GM18519 (cell line): ENCODE data around the gene CAMK4.
"Not testable (repeated sequence)": the region's sequence is repeated elsewhere in the genome, so short reads cannot be mapped to it uniquely, and the experiment has no call there.

Experiments
- ATAC-seq: cut with Tn5 transposase; IDR thresholded peaks from one replicate; pipeline ENCODE4 v1.9.1; 2021; ENCODE audit warnings: mild to moderate bottlenecking, moderate library complexity; ENCODE audit not compliant: unreplicated experiment, low FRiP score

The CAMK4 gene

DNA sequence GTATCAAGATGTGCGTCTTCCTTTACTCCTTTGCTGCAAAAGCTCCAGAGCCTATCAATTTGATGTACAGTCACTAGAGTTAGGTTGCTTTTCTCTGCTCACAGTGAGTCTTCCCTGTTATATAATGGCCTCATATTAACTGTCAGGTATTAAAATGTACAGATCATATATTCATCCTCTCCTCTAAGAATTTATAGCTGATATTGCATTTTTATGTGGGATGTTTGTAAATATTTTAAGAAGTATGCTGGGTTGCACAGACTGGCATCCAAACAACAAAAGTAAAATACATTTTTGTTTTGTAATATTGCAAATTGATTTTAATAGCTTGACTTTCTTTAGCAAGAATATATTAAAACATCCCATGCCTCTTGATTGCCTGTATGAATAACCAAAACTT, 148.6 kb downstream of the CAMK4 start:
- no peak for ATAC-seq

GRCh38 chr5:111374380-111374779, 150.2 kb downstream of the CAMK4 start:
- no peak for ATAC-seq

DNA sequence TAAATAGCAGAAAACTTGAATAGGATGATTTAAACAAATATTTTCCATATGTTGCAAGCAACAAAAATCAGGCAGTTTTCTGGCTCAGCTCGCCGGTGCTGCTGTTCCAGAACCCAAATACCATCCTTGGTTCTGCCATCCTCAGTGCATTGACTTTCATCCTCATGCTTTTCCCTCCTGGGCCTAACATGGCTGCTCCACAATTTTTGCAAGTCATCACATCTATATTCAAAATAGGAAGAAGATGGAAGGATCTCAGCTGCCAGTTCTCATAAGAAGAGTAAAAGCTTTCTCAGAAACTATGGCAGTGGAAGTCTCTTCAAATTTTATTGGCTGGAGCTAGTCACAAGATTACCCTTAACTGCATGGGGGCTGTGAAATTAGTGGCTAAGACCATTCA, 151.5 kb downstream of the CAMK4 start:
- ATAC-seq = no peak

DNA sequence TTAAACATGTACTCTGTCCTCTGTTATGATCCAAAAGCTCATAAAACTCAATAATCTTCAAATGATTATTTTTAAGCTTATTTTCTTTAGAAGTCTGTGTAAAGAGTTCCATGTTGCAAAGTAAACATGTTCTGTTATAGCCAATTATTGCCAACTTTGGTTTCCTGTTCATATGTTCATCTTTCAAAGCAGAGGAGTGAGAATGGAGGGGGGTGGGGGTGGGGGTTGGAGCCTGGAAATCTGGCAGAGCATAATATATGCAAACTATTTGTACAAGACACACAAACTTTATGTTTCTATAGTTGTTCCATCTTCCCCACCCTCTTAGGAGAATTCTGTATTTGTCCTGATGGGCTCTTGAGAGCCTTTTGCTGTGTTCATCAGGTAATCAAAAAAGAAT, 153.1 kb downstream of the CAMK4 start:
- no peak for ATAC-seq

- no peak for ATAC-seq
Observed at GRCh38 chr5:111379391-111379816, 155.2 kb downstream of the CAMK4 start.

DNA sequence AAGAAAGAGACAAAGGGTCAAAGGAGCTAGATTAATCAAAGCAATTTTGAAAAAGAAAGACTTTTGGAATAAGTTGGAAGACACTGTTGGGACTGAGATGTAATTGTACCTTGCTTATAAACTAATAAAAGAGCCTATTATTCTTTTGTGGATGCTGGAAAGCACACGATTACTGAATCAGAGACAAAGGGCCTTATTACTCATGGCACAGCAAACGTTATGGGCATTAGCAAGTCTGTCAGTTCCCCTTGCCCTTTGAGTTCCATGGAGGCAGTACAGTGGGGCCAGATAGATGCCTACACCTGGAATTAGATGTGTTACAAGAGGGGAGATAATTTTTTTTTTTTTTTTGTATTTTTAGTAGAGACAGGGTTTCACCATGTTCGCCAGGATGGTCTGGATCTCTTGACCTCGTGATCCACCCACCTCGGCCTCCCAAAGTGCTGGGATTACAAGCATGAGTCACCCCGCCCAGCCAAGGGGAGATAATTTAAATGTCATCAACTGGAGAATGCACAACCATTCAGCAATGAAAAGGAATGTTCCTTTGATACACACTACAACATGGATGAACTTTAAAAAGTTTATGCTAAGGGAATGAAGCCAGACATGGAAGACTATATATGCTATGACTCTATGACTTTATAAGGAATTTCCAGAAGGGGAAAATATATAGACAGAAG, 159.2 kb downstream of the CAMK4 start:
- no peak for ATAC-seq

DNA sequence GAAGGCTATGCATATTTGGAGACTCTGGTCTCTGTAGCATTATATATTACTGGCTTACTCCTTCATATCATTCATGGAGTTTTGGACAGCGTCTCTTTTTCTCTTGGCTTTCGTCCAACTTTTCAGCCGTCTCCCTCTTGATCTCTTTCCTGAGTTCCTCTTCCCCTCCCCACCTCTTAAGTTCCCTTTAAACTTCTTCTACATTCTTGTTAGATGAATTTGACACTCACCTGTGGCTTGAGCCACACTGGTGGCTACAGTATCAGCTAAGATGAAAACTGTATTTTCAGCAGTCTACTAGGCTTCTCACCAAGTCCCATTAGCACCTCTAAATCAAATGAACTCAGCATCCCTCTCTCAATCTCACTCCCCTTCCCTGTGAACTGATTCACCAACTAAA, 160.0 kb downstream of the CAMK4 start:
- no peak for ATAC-seq

DNA sequence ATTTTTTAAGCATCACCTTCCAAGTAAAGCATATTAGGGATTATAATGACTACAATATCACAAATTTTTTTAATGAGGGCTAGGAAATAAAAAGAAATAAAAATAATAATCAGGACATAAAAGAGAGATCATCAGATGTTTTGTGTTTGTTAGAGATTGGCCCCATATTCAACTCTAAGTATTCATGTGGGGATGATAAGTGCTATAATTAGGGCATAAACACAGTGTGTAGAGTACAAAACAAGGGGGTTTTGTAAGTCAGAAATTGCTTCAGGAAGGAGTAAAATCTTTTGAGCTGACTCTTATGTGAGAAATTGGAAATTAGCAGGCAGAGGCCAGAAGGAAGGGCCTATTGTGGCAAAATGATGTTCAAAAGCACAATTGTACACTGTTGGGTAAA, 160.9 kb downstream of the CAMK4 start:
- ATAC-seq = no peak

GRCh38 chr5:111385970-111386831, 162.0 kb downstream of the CAMK4 start:
- ATAC-seq = no peak

DNA sequence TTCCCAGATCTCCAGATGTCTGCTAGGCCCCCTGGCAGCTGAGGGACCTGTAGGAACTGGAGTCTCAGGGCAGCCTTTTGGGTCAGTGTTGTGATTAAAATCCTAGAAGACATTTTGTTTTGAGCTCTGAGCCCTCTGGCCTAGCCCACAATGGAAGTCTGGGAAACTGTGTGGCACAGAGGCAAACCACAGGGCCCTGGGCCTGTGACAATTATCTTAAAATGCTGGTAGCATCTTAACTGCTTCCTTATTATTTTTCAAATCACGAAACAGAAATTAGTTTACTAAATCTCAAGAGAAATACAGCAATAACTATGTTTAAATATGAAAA, 162.6 kb downstream of the CAMK4 start:
- ATAC-seq = no peak

GRCh38 chr5:111387361-111387760, 163.2 kb downstream of the CAMK4 start:
- no peak for ATAC-seq

GRCh38 chr5:111389390-111390082, 165.4 kb downstream of the CAMK4 start:
- ATAC-seq = no peak

- ATAC-seq = no peak
Observed at GRCh38 chr5:111392181-111392580, 168.0 kb downstream of the CAMK4 start.

- no peak for ATAC-seq
Observed at GRCh38 chr5:111394586-111394985, 170.4 kb downstream of the CAMK4 start.

GRCh38 chr5:111398013-111398412, 173.8 kb downstream of the CAMK4 start:
- ATAC-seq = no peak

GRCh38 chr5:111399113-111399512, 174.9 kb downstream of the CAMK4 start:
- no peak for ATAC-seq

DNA sequence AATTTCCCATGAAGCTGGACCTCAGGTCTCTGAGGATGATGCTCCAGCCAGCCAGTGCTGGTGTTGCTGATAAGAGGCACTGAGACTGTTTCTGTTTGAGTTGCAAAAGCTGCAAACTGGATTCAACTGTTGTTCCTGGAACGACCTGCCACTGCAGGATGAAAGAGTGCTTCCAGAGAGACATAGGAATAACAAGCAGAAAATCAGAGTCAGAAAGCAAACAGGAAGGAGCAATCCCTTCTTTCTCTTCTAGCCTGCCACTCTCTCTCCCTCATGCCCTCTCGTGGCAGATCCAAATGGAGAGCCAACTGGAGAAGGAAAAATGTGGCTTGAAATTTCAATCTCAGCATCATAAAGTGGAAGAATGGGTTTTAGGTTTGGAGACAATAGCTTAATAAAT, 177.7 kb downstream of the CAMK4 start:
- no peak for ATAC-seq

DNA sequence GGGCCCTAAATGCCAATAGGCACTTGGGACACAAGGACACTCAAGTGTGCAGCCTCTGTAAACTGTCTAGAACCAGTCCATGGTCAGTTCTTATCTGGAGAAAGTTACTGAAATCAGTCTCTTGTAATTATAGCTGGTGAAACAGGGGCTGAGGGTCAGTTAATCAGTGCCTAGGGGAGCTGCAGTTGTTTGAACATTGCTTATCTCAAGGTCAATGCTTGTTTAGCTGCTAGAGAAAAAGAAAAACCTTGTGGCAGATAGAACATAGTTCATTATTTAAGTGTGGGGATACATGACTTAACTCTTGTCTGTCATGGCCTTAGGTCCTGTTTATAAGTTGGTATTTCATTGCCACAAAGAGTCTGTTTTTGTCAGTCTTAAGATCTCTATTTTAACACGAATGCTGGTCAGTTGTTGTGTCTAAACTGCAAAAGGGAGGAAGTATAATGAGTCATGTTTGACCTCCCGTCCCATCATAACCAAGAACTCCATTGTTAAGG, 180.1 kb downstream of the CAMK4 start:
- no peak for ATAC-seq

GRCh38 chr5:111407562-111407961, 183.4 kb downstream of the CAMK4 start:
- ATAC-seq = no peak

DNA sequence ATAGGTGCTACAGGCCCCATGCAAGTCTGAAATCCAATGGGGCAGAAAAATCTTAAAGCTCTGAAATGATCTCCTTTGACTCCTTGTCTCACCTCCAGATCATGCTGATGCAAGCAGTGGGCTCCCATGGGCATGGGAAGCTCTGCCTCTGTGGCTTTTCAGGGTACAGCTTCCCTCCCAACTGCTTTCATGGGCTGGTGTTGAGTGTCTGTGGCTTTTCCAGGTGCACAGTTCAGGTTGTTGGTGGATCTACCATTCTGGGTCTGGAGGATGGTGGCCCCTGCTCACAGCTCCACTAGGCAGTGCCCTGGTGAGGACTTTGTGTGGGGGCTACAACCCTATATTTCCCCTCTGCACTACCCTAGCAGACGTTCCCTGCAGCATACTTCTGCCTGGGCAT, 184.6 kb downstream of the CAMK4 start:
- no peak for ATAC-seq

DNA sequence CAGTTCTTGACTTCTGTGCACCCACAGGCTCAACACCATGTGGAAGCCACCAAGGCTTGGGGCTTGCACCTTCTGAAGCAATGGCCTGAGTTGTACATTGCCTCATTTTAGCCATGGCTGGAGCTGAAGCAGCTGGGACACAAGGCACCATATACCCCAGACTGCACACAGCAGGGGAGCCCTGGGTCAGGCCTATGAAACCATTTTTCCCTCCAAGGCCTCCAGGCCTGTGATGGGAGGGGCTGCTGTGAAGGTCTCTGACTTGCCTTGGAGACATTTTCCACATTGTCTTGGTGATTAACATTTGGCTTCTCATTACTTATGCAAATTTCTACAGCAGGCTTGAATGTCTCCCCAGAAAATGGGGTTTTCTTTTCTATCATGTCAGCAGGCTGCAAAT, 185.1 kb downstream of the CAMK4 start:
- ATAC-seq = not testable (repeated sequence)
